HCT116 (cell line): ENCODE data around the gene FAM193B.

Experiments used
- CTCF ChIP-seq, 3 experiments: fragments of 200-600 bp in 1 of 3; sonication (generic) in 1 of 3; IDR thresholded peaks in 2 of 3; conservative IDR thresholded peaks in 1 of 3; 2 replicates each; pipeline ENCODE4 v1.5.1; 2012 to 2017; ENCODE audit warnings: low read depth in 2 of 3, low read length in 2 of 3, antibody characterized with exemption in 1 of 3, borderline replicate concordance in 1 of 3, control low read depth in 1 of 3, mild to moderate bottlenecking in 1 of 3, mixed read lengths in 1 of 3, mixed run types in 1 of 3, moderate library complexity in 1 of 3; ENCODE audit not compliant: insufficient read depth in 1 of 3
- RAD21 ChIP-seq: IDR thresholded peaks from 2 replicates; pipeline ENCODE4 v1.6.1; 2012; ENCODE audit warnings: low read depth, mild to moderate bottlenecking
- REST ChIP-seq: IDR thresholded peaks from 2 replicates; pipeline ENCODE4 v1.6.1; 2012; ENCODE audit warnings: low read depth

GRCh38 chr5:177524941-177525655 lies 29.3 kb downstream of the FAM193B start:
- TF ChIP-seq RAD21: no peak
- no peak for TF ChIP-seq CTCF (IDR thresholded peaks at IDR 0.05 in 2 of 3, conservative IDR thresholded peaks at IDR 0.05 in 1 of 3; ENCODE audit: borderline replicate concordance in 1 of 3, insufficient read depth in 1 of 3, low read depth in 2 of 3, low read length in 2 of 3)
- TF ChIP-seq REST: no peak
